Measurements from ENCODE around the gene RREB1.

The RREB1 gene

GRCh38 chr6:7107578-7108195 is at the start of gene RREB1:
TSS of gene RREB1 (plus strand) at chr6:7107961. CDS start at chr6:7181912, 73,951 bp downstream.
- DNase-seq: peak; percentile 64

GRCh38 chr6:7058250-7058923 is 49.4 kb upstream of the RREB1 start:
- DNase-seq: peak; percentile 41

- no peak for DNase-seq
Measured at GRCh38 chr6:7060769-7061516, 46.8 kb upstream of the RREB1 start.

GRCh38 chr6:7062451-7063162 is 45.2 kb upstream of the RREB1 start:
- DNase-seq: no peak

GRCh38 chr6:7067305-7067704 is 40.5 kb upstream of the RREB1 start:
- DNase-seq: no peak

GRCh38 chr6:7071405-7071804 is 36.4 kb upstream of the RREB1 start:
- DNase-seq: no peak

GRCh38 chr6:7073082-7073820 is 34.5 kb upstream of the RREB1 start:
- DNase-seq: no peak

GRCh38 chr6:7073821-7074525 is 33.8 kb upstream of the RREB1 start:
- peak; percentile 79 for DNase-seq

GRCh38 chr6:7074870-7075269 is 32.9 kb upstream of the RREB1 start:
- no peak for DNase-seq

- no peak for DNase-seq
Measured at GRCh38 chr6:7075341-7076000, 32.3 kb upstream of the RREB1 start.

GRCh38 chr6:7077856-7078255 is 29.9 kb upstream of the RREB1 start:
- no peak for DNase-seq

- no peak for DNase-seq
Measured at GRCh38 chr6:7078856-7079255, 28.9 kb upstream of the RREB1 start.

GRCh38 chr6:7080311-7080710 is 27.4 kb upstream of the RREB1 start:
- no peak for DNase-seq

- DNase-seq: no peak
Measured at GRCh38 chr6:7085911-7086310, 21.9 kb upstream of the RREB1 start.

GRCh38 chr6:7086488-7086887 is 21.3 kb upstream of the RREB1 start:
- peak; percentile 26 for DNase-seq

- DNase-seq: no peak
Measured at GRCh38 chr6:7087066-7087465, 20.7 kb upstream of the RREB1 start.

GRCh38 chr6:7087491-7087979 is 20.2 kb upstream of the RREB1 start:
- DNase-seq: peak; percentile 33

GRCh38 chr6:7088076-7088742 is 19.6 kb upstream of the RREB1 start:
- DNase-seq: no peak

GRCh38 chr6:7098993-7099392 is 8.8 kb upstream of the RREB1 start:
- DNase-seq: no peak

GRCh38 chr6:7100072-7100752 is 7.5 kb upstream of the RREB1 start:
- DNase-seq: no peak

Measured in stimulated activated CD4-positive, alpha-beta T cell treated with anti-CD3 and anti-CD28 coated beads, Interleukin-1b, Interleukin-23, amount 100 ng/mL, for 48 hours (primary cell).